RWPE2 (cell line): Measurements from ENCODE around the gene OR2S2.

Source experiments
- ATAC-seq: fragments of 200-7000 bp; cut with Tn5 transposase; 3 replicates; pipeline ENCODE4 v1.9.1; 2021; ENCODE audit warnings: low read depth
- DNase-seq: peaks from one replicate; pipeline ENCODE4 v3.0.0-alpha.2; 2020; ENCODE audit warnings: low spot score
- H3K27ac ChIP-seq: fragments of 450-650 bp; 2 replicates; pipeline ENCODE4 v1.5.1; 2017; ENCODE audit warnings: mild to moderate bottlenecking; ENCODE audit not compliant: poor library complexity, severe bottlenecking
- H3K27me3 ChIP-seq: fragments of 250-450 bp; sonication (Bioruptor Pico); 2 replicates; pipeline ENCODE4 v1.5.1; 2021; ENCODE audit warnings: mild to moderate bottlenecking, moderate library complexity; ENCODE audit not compliant: insufficient read depth, poor library complexity, severe bottlenecking
- H3K36me3 ChIP-seq: fragments of 250-450 bp; sonication (Bioruptor Pico); 2 replicates; pipeline ENCODE4 v1.5.1; 2020; ENCODE audit warnings: low read depth, mild to moderate bottlenecking, moderate library complexity
- H3K4me1 ChIP-seq: fragments of 250-450 bp; sonication (Bioruptor Pico); 2 replicates; pipeline ENCODE4 v1.5.1; 2021; ENCODE audit warnings: mild to moderate bottlenecking, moderate library complexity; ENCODE audit not compliant: insufficient read depth, poor library complexity, severe bottlenecking
- H3K4me3 ChIP-seq: fragments of 250-450 bp; sonication (Bioruptor Pico); 2 replicates; pipeline ENCODE4 v1.5.1; 2021; ENCODE audit warnings: mild to moderate bottlenecking, moderate library complexity; ENCODE audit not compliant: severe bottlenecking
- H3K9me3 ChIP-seq: fragments of 250-450 bp; sonication (Bioruptor Pico); 2 replicates; pipeline ENCODE4 v1.5.1; 2021; ENCODE audit warnings: mild to moderate bottlenecking, moderate library complexity; ENCODE audit not compliant: severe bottlenecking
- CTCF ChIP-seq: fragments of 450-650 bp; IDR thresholded peaks from one replicate; pipeline ENCODE4 v1.5.1; 2017; ENCODE audit warnings: mild to moderate bottlenecking, moderate library complexity; ENCODE audit not compliant: poor library complexity, severe bottlenecking

OR2S2 gene

GRCh38 chr9:35930989-35931388, 27.0 kb downstream of the OR2S2 start:
- Histone ChIP-seq H3K4me3 (no peak overlapping the region), H3K27me3 (no peaks in the 10 kb centered on the region), H3K27ac (no peak overlapping the region), H3K4me1 (no peaks in the 10 kb centered on the region), H3K9me3 (no peaks in the 10 kb centered on the region), H3K36me3 (no peaks in the 10 kb centered on the region)
- ATAC-seq = no peak
- no peak for DNase-seq
- no peak for TF ChIP-seq CTCF

GRCh38 chr9:35930521-35930920, 27.4 kb downstream of the OR2S2 start:
- no peak for DNase-seq
- Histone ChIP-seq H3K4me3 (no peak overlapping the region), H3K36me3 (no peaks in the 10 kb centered on the region), H3K27me3 (no peaks in the 10 kb centered on the region), H3K9me3 (no peaks in the 10 kb centered on the region), H3K4me1 (no peaks in the 10 kb centered on the region), H3K27ac (no peak overlapping the region)
- ATAC-seq = no peak
- no peak for TF ChIP-seq CTCF

GRCh38 chr9:35929453-35929718, 28.6 kb downstream of the OR2S2 start:
- Histone ChIP-seq H3K4me1 (peaks cover 3% of the 10 kb centered on the region), H3K27ac (no peak overlapping the region), H3K9me3 (no peaks in the 10 kb centered on the region), H3K36me3 (no peaks in the 10 kb centered on the region), H3K4me3 (no peak overlapping the region), H3K27me3 (no peaks in the 10 kb centered on the region)
- ATAC-seq (no peak), DNase-seq (no peak)
- no peak for TF ChIP-seq CTCF

- no peaks in the 10 kb centered on the region for H3K27me3 ChIP-seq
- ATAC-seq (no peak), DNase-seq (no peak)
- no peak overlapping the region for H3K4me3 ChIP-seq
- H3K27ac ChIP-seq = no peak overlapping the region
- no peaks in the 10 kb centered on the region for H3K9me3 ChIP-seq
- no peak for TF ChIP-seq CTCF
- peaks cover 8% of the 10 kb centered on the region for H3K4me1 ChIP-seq
- no peaks in the 10 kb centered on the region for H3K36me3 ChIP-seq
Observed at GRCh38 chr9:35928591-35929452, 29.1 kb downstream of the OR2S2 start.

- peak overlapping the region; percentile 84 for H3K27ac ChIP-seq
- H3K4me1 ChIP-seq = peaks cover 15% of the 10 kb centered on the region
- H3K36me3 ChIP-seq = no peaks in the 10 kb centered on the region
- H3K27me3 ChIP-seq = no peaks in the 10 kb centered on the region
- no peaks in the 10 kb centered on the region for H3K9me3 ChIP-seq
- no peak for TF ChIP-seq CTCF
- no peak overlapping the region for H3K4me3 ChIP-seq
- DNase-seq (peak; percentile 71), ATAC-seq (peak; percentile 97)
Observed at GRCh38 chr9:35923927-35924763, 33.8 kb downstream of the OR2S2 start.
